ENCODE results near the gene GCNA. TPM values are rescaled to one million over a fixed set of nuclear protein-coding genes. Genes with fewer than 3 reads are reported as not detected.

GCNA gene
- total RNA-seq, 4 donors from 2014 or later: 2.8 to 12.9 (median 8.8) TPM

DNA sequence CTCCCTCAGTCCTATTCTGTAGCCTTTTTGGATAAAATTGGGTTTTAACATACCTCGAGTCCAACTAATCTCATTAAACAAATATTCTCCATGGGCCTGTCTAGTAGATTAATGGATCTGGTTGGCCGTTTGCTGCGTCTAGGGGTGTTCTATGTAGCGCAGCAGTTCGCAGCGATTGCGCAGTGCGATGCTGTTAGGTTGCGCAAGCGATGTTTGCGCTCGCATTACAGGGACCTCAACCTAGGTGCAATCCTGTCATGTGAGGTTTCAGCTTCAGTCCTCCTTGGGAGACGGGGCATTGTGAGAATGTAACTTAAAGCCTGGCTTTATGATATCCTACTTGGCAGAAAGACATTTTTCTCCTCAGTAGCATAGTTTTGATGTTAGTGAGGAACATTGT, 31.4 kb upstream of the GCNA start:
- H3K36me3 ChIP-seq: peaks cover 0 to 35% (median 0%) of the 10 kb centered on the region in 3 donors
- no peaks in the 10 kb centered on the region for H3K9me3 ChIP-seq
- no peak for DNase-seq (ENCODE audit: low spot score in 2 of 2)
- peaks cover 0 to 33% (median 0%) of the 10 kb centered on the region in 4 donors for H3K4me1 ChIP-seq
- no peak overlapping the region for H3K4me3 ChIP-seq
- TF ChIP-seq POLR2A (IDR thresholded peaks at IDR 0.05) (no peak), EP300 (IDR thresholded peaks at IDR 0.05) (no peak), CTCF (IDR thresholded peaks at IDR 0.05) (no peak)
- H3K27me3 ChIP-seq: peaks cover 0 to 5% of the 10 kb centered on the region in 2 donors
- WGBS, 2 donors: 94 to 100% methylated on average over 5 to 13 of the region's 13 CpGs
- H3K27ac ChIP-seq: no peak overlapping the region

DNA sequence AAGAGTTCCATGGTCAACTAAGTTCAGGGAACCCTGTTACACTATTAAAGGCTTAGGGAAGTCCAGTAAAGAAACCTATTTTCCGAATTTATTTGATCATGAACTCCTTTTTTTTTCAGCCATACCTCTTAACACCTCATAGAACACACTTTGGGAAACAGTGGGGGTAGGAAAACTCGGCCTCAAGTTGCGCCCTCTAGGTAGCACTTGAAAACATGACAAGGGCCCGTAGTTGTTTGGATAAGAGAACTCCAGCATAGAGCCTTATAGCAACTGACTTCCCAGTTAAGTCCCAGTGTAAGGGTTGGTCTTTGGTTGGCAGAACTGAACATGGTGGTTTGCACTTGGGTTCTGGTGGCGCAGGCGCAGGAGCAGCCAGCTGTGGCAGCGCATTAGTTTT, 30.9 kb upstream of the GCNA start:
- Histone ChIP-seq H3K36me3 (peaks cover 0 to 37% (median 0%) of the 10 kb centered on the region in 3 donors), H3K4me1 (peaks cover 0 to 28% (median 0%) of the 10 kb centered on the region in 4 donors), H3K4me3 (no peak overlapping the region), H3K9me3 (no peaks in the 10 kb centered on the region), H3K27ac (no peak overlapping the region), H3K27me3 (peaks cover 0 to 5% of the 10 kb centered on the region in 2 donors)
- DNase-seq (ENCODE audit: low spot score in 2 of 2): no peak
- WGBS, 2 donors: 86 to 96% methylated on average over 6 to 7 of the region's 7 CpGs
- no peak for TF ChIP-seq EP300 (IDR thresholded peaks at IDR 0.05)
- no peak for TF ChIP-seq CTCF (IDR thresholded peaks at IDR 0.05)

DNA sequence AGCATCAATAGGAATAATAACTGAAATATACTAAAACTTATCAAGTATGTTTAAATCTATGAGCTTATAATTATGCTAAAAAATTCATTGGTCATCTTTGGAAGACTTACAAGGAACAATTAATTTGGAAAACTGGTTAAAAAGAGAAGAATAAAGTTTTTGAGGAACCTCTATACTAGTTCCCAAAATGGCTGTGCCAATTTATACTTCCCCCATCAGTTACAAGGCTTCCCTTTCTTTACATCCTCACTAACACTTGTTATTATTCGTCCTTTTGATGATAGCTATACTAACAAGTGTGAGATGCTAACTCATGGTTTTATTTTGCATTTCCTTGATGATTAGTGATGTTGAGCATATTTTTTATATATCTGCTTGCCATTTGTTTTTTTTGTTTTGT, 28.3 kb upstream of the GCNA start:
- Histone ChIP-seq H3K4me3 (no peak overlapping the region), H3K36me3 (peaks cover 0 to 44% (median 0%) of the 10 kb centered on the region in 3 donors), H3K27me3 (no peaks in the 10 kb centered on the region), H3K4me1 (peaks cover 0 to 5% (median 0%) of the 10 kb centered on the region in 4 donors), H3K27ac (no peak overlapping the region), H3K9me3 (no peaks in the 10 kb centered on the region)
- DNase-seq (ENCODE audit: low spot score in 2 of 2): no peak
- 73 to 83% methylated on average over 1 of the region's 1 CpG for WGBS, 2 donors
- TF ChIP-seq EP300 (IDR thresholded peaks at IDR 0.05) (no peak), POLR2A (IDR thresholded peaks at IDR 0.05) (no peak), CTCF (IDR thresholded peaks at IDR 0.05) (no peak)

GRCh38 chrX:71550578-71550977, 27.7 kb upstream of the GCNA start:
- H3K9me3 ChIP-seq: no peaks in the 10 kb centered on the region
- no peaks in the 10 kb centered on the region for H3K27me3 ChIP-seq
- peaks cover 0 to 50% (median 0%) of the 10 kb centered on the region in 3 donors for H3K36me3 ChIP-seq
- TF ChIP-seq EP300 (IDR thresholded peaks at IDR 0.05): no peak
- TF ChIP-seq CTCF (IDR thresholded peaks at IDR 0.05): no peak
- no peak for TF ChIP-seq POLR2A (IDR thresholded peaks at IDR 0.05)
- no peak overlapping the region for H3K4me3 ChIP-seq
- H3K4me1 ChIP-seq: no peaks in the 10 kb centered on the region
- no peak overlapping the region for H3K27ac ChIP-seq
- 71 to 87% methylated on average over 3 of the region's 3 CpGs for WGBS, 2 donors
- DNase-seq (ENCODE audit: low spot score in 2 of 2): no peak

DNA sequence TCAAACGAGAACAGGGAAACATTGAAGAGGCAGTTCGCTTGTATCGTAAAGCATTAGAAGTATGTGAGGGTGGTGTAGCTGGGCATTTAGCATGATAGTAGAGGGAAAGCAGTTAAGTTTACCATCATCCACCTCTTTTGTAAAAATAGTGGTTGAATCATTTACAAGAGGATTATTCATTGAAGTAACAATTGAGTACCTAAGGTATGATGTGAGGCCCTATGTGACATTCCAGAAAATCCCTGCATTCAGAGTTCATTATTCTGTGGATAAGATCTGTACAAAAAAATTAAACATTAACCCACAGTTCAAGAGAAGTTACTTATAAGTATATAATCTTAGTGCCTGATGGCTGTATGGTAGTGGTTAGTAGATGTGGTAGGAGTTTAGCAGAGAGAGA, 22.2 kb upstream of the GCNA start:
- Histone ChIP-seq H3K4me3 (no peak overlapping the region), H3K4me1 (no peaks in the 10 kb centered on the region), H3K27ac (no peak overlapping the region), H3K27me3 (no peaks in the 10 kb centered on the region), H3K36me3 (peaks cover 0 to 65% (median 0%) of the 10 kb centered on the region in 3 donors), H3K9me3 (no peaks in the 10 kb centered on the region)
- TF ChIP-seq POLR2A (IDR thresholded peaks at IDR 0.05) (no peak), EP300 (IDR thresholded peaks at IDR 0.05) (no peak), CTCF (IDR thresholded peaks at IDR 0.05) (no peak)
- WGBS, 2 donors: 79 to 88% methylated on average over 3 of the region's 3 CpGs
- DNase-seq (ENCODE audit: low spot score in 2 of 2): no peak
